GM19438 (cell line): ENCODE data around the gene HPCAL1.

ENCODE experiments used
- ATAC-seq: cut with Tn5 transposase; IDR thresholded peaks from one replicate; pipeline ENCODE4 v1.9.1; 2021; ENCODE audit warnings: low read depth; ENCODE audit not compliant: unreplicated experiment

HPCAL1 gene

DNA sequence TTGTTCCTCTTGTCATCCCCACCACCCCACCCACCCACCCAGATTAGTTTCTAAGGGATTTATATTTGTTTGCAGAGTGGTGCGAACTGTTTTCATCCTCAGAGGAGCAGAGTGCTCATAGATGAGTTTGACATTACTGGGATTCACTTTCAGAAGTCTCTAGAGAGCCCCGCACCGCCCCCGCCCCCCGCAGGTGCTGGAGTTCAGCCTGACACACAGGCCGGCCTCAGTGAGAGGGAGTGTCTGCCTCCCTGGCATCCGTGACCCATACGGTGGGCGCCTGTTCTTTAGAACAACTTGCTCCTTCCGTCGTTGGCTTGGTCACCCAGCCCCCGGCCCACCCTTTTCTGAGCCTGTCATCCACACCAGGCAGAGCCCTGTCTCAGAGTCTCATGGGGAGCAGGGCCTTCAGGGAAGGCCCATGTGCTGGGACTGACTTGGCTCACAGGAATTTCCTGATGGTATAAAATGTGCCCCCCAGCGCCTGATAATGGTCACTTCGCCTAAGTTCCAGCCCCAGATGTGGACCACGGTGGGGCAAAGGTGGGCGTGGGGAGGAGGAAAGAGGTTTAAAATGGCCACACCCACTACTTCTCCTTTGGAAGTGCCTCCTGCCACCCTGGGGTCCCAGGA is 44.3 kb downstream of the HPCAL1 start:
- ATAC-seq: no peak

DNA sequence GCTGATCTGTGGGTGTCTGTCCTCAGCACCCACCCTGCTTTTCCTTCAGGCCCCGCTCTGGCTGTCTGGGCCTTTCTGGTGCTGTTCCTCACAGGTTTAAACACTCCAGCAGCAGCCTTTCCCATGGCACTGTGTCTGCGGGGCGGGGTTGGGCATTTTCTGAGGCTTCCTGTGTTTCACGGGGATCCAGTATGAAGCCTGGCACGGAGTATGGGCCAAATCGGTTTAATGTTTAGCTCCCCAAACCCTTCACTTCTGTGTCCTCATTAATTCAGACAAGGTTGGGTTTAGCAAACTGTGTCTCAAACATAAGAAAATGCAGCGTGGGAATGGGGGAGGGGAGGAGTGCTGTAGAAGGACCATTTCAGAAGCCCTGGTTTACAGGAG is 44.9 kb downstream of the HPCAL1 start:
- no peak for ATAC-seq

DNA sequence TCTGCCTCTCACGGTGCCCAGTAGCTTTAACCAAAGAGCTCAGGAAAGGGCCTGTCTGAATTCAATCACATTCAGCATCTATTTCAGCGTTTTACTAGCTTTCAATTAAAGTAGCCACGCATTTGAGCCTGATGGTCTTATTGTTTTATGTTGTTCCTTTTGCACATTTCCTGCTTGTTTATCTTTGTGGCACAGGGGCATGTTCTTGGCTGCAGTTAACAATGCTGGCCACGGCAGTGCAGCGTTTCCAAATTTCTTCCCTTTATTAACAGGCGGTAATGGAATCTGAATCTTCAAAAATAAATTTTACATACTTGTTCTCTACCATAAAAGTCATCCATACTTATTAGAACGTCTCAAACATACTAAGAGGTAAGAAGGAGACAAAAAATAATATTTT is 46.2 kb downstream of the HPCAL1 start:
- ATAC-seq: no peak

DNA sequence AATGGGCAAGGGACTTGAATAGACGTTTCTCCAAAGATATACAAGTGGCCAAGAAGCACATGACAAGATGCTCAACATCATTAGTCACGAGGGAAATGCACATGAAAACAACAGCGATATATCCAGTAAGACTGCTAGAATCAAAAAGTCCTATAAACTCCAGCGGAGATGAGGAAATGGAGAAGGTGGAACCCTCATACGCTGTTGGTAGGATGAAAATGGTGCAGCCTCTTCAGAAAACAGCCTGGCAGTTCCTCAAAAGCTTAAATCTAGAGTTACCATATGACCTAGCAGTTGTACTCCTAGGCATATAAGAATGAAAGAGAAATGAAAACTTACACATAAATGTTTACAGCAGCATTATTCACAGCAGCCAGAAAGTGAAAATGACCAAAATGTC is 48.1 kb downstream of the HPCAL1 start:
- no peak for ATAC-seq

DNA sequence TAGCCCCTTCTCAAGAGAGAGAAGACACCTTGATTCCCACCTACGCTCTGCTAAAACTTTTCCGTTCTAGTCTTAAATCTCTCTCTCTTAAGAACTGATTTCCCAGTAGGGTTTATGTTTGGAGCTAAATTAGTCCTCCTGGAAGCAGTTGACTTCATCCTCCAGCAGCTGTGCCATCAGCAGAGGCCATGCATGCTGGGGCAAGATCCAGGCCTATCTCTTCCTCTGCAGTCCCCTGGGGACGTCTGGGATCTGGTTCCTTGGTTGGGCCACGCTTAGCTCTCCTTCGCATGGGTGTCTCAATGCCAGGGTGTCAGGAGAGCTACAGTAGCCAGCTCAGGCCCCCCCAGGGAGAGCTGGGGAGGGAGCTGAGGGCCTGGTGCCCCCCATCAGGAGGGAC is 49.7 kb downstream of the HPCAL1 start:
- ATAC-seq: no peak

DNA sequence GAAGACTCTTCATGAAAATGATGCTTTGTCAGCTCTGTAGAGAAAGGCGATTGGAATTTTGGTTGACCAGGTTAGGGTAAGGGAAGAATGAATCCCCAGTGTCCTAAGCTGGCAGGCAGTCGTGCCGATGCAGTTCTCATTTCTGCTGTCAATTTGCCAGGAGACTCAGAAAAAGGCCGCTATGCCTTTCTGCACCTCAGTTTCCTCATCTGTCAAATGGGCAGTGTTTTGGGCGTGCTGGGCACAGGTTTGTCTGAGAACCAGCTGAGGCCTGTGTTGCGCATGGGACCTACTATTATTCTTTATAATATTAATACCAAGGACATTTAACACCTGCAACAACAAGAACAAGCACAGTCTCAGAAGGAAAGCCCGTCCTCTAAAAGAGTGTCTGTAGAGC is 50.3 kb downstream of the HPCAL1 start:
- ATAC-seq: no peak

DNA sequence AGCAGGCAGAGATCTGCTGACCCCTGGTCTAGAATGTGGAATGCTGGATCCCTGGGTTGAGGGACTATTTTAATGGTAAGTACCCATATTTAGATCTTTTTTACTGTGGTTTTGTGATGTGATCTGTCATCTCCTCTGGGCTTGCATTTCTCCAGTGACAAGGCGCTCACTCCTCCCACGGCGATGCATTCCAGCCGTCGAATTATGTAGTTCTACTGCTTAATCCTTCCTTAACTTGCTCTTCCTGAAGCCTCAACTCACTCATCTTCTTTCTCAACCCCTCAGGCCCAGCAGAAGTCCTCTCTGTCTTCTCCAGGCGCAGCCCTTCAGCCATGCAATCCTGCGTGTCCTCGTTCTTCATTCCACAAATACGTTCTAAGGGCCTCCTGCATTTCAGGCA is 51.2 kb downstream of the HPCAL1 start:
- no peak for ATAC-seq

DNA sequence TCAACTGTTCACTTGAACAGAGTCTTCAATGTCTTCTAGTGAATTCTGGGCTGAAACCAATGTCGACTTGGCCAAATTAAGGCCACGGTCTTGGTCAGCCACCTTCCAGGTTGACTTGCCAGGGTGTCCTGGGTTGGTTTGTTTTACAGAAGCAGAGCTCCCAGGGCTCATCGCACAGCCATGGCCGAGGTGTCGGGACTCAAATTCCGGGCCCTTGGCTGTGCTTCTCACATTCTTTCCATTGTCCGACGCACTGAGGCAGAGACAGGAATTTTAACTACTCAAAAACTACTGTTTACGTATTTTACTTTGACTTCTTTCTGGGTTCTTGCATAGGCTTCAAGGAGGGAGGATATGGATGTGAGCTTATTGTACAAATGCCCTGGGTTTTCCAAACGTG is 51.7 kb downstream of the HPCAL1 start:
- no peak for ATAC-seq

DNA sequence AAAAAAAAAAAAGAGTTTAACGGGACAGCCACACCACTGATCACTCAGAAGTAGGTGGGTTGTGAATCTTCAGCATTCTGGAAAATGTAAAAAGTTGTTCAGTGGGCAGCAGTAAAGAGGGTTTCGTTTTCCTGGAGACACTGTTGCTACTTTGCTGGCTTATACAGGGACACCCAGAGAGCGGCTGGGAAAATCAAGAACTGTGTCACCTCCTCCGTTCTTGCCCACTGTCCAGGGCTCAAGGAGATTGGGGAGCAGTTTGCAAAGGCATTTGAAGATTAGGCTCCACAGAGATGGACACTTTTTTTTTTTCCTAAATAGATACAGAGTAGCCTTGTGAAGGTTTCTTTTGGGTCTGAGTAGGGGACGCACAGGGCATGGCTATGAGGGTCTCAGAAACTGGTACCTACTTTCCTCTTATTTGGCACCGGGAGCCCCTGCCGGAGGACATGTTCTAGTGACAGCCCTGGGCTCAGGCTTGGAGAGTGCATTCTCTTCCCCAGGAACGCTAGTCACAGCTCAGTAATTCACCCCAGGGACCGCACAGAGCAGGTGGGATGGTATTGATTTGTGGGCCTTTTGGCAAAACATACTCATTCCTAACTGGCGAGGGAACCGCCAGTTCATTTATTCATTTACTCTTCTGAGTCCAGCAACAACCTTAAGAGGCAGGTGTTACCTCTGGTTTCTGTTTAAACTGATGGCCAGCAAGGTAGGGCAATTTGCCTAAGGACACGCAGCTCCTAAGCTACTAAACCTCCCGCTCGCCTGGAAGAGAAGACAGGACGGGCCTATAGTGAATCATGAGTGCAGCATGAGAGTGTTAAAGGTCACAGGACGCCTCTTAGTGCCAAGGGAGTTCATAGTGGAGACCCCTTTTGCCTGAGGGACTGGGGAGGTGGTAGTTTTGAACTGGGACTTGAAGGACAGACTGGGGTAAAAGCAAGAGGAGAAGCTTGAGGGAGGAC is 53.1 kb downstream of the HPCAL1 start:
- no peak for ATAC-seq

DNA sequence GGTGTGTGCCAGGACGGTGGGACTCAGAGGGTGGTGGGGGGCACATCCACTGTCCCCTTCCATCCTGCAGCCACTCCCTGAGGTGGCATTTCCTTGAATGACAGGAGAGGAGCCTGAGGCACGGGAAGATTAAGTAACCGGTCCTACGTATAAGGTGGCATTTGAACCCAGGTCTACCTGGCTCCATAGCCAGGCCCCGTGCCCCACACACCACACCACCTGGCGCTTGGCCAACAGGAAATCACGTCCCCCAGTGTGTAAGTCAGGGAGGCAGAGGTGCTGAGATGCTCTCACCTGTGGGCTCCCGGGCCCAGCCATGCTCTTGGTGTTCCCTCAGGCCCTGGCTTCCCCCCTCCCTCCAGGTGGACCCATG is 53.7 kb downstream of the HPCAL1 start:
- ATAC-seq: no peak

DNA sequence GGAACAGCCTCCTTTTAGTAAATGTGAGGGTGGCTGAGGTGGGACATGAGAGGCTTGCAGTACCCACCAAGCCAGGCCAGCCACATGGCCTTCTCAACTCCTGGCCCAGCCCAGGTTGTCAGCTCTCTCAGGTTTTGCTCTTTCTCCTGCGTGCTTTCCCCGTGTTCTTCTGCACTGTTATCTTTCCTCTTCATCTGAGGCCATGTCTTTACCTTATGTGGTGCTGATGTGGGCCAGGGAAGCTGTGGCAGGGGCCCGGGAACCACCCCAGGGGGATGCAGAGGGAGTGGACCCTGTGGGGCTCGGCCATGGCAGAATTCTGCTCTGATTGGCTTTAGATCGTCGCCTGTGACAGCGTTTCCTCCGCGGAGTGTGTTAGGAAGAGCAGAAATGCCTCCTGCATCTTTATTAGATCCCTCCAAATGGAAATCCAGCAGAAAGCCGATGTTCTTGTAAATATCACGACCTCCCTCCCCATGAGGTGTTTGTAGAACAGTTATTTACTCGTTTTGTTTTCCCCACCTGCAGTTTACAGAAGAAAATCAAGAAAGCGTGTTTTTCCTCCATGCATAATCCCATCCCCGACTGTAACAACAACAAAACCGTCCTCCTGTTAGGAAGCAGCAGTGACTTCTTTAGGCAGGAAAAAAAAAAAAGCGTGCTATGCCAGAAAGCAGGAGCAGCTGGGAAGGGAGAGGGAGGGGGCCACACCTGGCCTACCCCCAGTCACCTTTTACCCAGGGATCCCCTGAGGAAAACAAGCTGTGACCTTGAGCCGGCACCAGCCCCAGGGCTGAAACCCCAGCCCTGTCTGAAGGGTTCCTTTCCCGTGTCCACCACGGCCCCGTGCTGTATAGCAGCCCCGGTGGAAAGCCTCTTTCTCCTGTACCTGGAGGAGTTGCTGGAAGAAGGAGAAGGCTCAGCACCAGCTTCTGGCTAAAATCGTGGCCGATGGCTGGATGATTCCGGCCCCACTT is 54.8 kb downstream of the HPCAL1 start:
- ATAC-seq: no peak

DNA sequence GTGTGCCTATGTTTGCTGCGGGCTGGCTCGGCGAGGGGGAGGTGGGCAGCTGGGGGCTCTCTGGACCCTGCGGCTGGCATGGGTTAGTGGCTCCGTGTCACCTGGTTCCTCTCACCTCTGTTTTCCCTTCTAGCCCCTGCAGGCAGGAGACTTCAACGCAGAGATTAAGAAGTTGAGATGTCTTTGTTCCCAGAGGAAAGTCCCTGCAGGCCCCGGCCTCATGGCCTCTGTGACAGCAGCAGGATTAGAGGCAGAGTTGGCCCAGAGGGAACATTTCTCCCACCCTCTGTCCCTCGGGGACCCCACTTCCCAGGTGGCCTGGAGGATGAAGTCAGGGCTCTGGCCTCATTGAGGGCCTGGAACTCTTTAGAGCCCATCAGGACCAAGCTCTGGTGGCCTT is 56.5 kb downstream of the HPCAL1 start:
- no peak for ATAC-seq

DNA sequence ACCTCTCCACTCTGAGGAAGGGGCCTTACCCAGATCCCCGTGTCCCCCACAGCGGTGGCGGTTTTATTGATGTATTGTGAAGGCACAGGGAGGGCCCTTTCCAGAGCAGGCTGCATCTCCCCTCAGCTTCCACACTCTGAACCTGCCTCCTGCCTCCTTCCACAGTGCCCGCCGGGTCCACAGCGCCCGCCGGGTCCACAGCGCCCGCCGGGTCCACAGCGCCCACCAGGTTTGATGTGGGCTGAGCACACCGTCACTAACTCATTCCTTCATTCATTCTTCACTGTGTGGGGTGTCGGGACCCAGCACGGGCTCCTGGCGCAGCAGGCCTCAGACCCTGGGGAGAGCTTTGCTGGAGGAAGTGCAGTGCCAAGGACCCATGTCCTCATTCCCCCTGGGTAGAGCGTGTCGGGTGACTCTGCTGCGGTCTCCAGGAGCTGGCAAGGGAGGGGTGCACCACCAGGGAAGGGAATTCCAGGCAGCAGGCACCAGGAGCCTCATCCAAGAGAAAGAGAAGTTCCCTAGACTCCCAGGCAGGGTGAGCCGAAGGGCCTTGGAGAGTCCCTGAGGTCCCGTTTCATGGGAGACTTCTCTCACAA is 57.1 kb downstream of the HPCAL1 start:
- no peak for ATAC-seq

DNA sequence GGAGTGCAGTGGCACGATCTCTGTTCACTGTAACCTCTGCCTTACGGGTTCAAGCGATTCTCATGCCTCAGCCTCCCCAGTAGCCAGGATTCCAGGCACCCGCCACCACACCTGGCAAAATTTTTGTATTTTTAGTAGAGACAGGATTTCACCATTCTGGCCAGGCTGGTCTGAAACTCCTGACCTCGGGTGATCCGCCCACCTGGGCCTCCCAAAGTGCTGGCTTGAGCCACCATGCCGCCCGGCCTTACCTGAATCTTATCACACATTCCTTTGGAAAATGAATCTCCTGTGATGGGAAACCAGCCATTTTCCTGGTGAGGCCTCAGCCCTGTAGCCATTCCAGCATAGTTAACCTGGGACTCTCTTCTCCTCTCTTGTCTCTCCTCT is 57.8 kb downstream of the HPCAL1 start:
- no peak for ATAC-seq

DNA sequence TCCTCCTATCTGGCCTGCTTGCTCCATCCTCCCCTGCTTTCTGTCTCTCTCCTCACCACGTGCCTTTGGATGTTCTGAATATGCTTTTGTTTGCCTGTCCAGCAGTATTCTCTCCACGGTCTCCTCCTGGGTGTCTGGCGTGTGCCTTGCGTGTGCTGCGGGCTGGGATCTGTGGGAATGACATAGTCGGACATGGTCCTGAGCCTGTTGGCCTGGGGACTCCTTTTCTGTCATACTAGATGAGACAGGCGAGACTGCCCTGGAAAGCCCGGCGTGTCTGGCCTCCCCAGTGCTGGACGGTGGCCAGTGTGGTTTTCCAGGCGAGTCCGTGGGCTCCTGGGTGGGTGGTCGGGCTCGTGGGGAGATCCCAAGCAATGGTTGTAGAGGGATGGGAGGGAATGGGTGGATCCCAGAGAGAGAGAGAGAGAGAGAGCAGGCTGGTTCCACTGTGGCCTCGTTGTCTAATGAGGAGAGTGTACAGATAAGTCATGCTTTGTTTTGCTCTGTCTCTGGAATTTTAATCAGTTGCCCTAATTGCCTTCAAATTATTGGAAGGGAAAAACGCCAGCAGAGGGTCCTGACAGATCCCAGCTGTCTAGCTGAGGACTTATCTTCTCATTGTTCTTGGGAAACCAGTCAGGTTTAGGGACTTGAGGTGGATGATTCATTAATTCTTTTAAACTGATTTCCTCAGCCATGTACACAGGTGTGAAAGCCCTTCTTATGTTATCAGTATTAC is 58.3 kb downstream of the HPCAL1 start:
- no peak for ATAC-seq

DNA sequence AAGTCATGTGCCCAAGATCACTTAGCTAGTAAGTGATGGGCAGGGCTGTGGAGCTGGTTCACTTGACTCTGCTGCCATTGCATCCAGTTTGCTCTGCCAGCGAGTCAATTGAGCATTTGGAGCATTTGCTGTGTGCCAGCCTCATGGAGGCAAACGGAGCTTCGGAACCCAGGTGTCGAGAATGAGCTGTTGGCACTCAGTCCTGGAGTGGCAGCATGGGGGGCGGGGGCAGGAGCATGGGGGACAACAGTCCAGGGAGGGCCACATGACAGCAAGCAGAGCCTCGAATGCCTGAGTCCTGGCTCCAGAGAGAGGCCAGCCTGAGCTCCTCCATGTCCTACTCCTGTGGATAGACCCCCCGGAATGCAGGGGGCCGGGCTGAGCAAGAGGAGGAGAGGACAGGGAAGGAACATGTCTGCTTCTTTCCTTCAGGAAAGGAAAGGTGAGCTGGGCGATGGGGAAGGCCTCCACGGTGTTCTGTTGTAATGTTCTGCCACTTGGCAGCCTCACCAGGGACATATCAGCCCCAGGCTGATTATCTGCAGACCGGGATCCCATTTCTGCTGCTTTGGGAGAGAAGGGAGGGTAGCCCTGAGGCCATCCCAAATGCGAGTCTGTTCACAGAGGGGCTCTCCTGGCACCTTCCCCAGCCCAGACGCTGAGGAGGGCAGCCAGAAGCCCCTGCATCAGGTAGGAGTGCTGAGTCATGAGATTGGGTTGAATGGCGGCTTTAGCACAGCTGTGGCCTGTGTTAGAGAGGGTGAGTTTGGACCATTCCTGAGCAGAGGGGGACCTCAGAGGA is 59.6 kb downstream of the HPCAL1 start:
- no peak for ATAC-seq

DNA sequence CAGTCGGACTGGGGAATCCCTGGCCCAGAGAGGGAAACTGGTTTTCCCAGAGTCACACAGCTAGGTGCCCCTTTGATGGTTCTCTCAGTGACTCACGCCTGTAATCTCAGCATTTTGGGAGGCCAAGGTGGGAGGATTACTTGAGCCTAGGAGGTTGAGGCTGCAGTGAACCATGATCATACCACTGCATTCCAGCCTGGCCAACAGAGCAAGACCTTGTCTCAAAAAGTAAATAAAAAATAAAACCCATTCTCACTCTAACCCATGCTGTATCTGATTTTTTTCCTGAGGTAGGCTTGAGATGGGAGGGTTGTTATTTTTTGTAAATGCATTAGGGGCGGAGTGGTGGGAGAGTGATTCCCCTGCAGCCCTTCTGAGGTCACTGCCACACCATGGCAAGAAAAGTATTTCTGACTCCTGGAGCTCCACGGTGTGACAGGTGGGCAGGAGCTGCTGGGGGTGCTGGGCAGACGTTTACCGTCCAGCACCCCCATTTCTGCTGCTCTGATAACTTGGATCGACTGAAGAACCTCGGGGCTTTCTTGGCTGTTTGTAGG is 60.3 kb downstream of the HPCAL1 start:
- ATAC-seq: no peak

DNA sequence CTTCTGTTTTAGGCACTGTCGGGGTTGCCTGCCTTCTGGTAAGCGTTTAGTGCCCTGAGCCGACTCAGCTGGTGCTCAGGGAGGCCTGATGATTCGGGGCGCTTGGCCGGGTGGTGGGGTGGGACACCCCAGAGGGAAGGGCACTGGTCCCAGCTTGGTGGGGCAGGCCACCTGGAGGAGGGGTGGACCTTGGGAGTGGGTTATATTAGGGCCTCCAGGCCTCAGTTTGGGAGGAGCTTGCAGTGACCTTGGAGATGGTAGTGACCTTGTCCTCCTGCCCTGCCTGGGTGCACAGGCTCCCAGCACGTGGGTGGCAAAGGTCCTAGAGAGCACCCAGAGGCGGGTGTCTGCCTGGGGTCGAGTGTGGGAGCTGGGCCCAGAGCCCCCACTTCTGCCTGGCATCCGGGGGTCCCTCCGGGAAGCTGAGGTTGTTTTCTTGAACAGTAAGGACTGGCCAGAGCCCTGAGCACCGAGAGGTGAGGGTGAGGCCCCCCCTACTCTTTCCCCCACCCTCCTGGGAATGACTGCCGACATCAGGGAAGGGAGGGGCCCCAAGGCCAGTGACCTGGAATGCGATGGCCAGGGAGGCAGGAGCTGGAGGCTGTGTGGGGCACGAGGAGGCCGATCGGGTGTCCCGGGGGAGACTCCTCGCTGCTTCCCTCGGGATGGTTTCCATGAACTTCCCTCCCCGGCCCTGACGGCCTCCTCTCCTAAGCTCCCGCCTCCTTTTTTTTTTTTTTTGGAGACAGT is 61.3 kb downstream of the HPCAL1 start:
- ATAC-seq: no peak
